Mammary microvascular endothelial cell (primary cell): Measurements from ENCODE around the gene COL11A2. TPM values are rescaled to one million over a fixed set of nuclear protein-coding genes. Genes with fewer than 3 reads are reported as not detected.

Experiments used
- total RNA-seq: library from RNA; depleted of rRNA; stranded (reverse); fragments of >200 nt; gene quantifications from 2 replicates; pipeline ENCODE4 v1.2.3, GENCODE V29; 2015

The COL11A2 gene
- 0.07 and 0.15 TPM in 2 replicates for total RNA-seq

GRCh38 chr6:33192105-33192646 lies at the start of gene COL11A2:
TSS of gene COL11A2 (minus strand) at chr6:33192467. CDS start at chr6:33192240, 227 bp downstream.

GRCh38 chr6:33208091-33208967 lies 16.1 kb upstream of the COL11A2 start, which contains the start of gene RING1:
TSS of gene RING1 (plus strand) at chr6:33208500. CDS start at chr6:33208823, 323 bp downstream.

GRCh38 chr6:33204415-33205190 lies 12.3 kb upstream of the COL11A2 start, which contains the start of gene HSD17B8:
TSS of gene HSD17B8 (plus strand) at chr6:33204655. CDS start at chr6:33204669, 14 bp downstream.

GRCh38 chr6:33200219-33201146 lies 8.2 kb upstream of the COL11A2 start, which contains the start of the genes RXRB and SLC39A7:
TSS of gene RXRB (minus strand) at chr6:33200665. CDS start at chr6:33200476, 189 bp downstream.
TSS of gene SLC39A7 (plus strand) at chr6:33200867. CDS start at chr6:33201246, 379 bp downstream.

Other genes starting within 250 kb of the COL11A2 start
- gene HLA-DMA, start 239.4 kb downstream of the COL11A2 start, total RNA-seq, result 2.3 and 4.9 TPM in 2 replicates
- 98.5 and 99.9 TPM in 2 replicates for gene BRD2, start 223.9 kb downstream of the COL11A2 start, total RNA-seq
- gene HLA-DOA, start 182.9 kb downstream of the COL11A2 start, total RNA-seq, result not detected in 2 replicates
- 9.8 and 28.3 TPM in 2 replicates for gene HLA-DPA1, start 118.8 kb downstream of the COL11A2 start, total RNA-seq
- 31.0 and 37.8 TPM in 2 replicates for gene HLA-DPB1, start 116.5 kb downstream of the COL11A2 start, total RNA-seq
- gene RXRB, start 8.2 kb upstream of the COL11A2 start, total RNA-seq, result 12.9 and 17.4 TPM in 2 replicates
- gene SLC39A7, start 8.4 kb upstream of the COL11A2 start, total RNA-seq, result 75.7 and 93.8 TPM in 2 replicates
- gene HSD17B8, start 12.2 kb upstream of the COL11A2 start, total RNA-seq, result 6.7 and 9.8 TPM in 2 replicates
- 8.7 and 11.7 TPM in 2 replicates for gene RING1, start 16.0 kb upstream of the COL11A2 start, total RNA-seq
- 36.8 and 43.6 TPM in 2 replicates for gene VPS52, start 79.4 kb upstream of the COL11A2 start, total RNA-seq
- gene RPS18, start 79.6 kb upstream of the COL11A2 start, total RNA-seq, result 4,238 and 4,354 TPM in 2 replicates
- gene B3GALT4, start 84.7 kb upstream of the COL11A2 start, total RNA-seq, result 5.6 and 8.1 TPM in 2 replicates
- gene WDR46, start 96.8 kb upstream of the COL11A2 start, total RNA-seq, result 65.6 and 74.7 TPM in 2 replicates
- 55.3 and 67.7 TPM in 2 replicates for gene PFDN6, start 97.1 kb upstream of the COL11A2 start, total RNA-seq
- gene RGL2, start 106.5 kb upstream of the COL11A2 start, total RNA-seq, result 49.4 and 55.9 TPM in 2 replicates
- 171 and 179 TPM in 2 replicates for gene TAPBP, start 121.6 kb upstream of the COL11A2 start, total RNA-seq
- gene ZBTB22, start 125.3 kb upstream of the COL11A2 start, total RNA-seq, result 8.9 and 11.6 TPM in 2 replicates
- 35.7 and 36.8 TPM in 2 replicates for gene DAXX, start 130.5 kb upstream of the COL11A2 start, total RNA-seq
- gene KIFC1, start 199.4 kb upstream of the COL11A2 start, total RNA-seq, result 41.9 and 45.2 TPM in 2 replicates
- gene PHF1, start 218.5 kb upstream of the COL11A2 start, total RNA-seq, result 17.9 and 24.2 TPM in 2 replicates
- gene CUTA, start 225.6 kb upstream of the COL11A2 start, total RNA-seq, result 151 and 168 TPM in 2 replicates
- 1.4 and 2.7 TPM in 2 replicates for gene SYNGAP1, start 227.6 kb upstream of the COL11A2 start, total RNA-seq